ENCODE results near the gene MEIKIN. TPM values are rescaled to one million over a fixed set of nuclear protein-coding genes. Genes with fewer than 3 reads are reported as not detected.

MEIKIN gene
- total and polyA plus RNA-seq, 2 of the 13 experiments (the other 11 are each of a cell fraction or from before 2014, with no cell fraction given) = not detected

GRCh38 chr5:131795879-131796792 is 149.3 kb downstream of the MEIKIN start (continued):
- TF ChIP-seq EZH2 (conservative IDR thresholded peaks at IDR 0.05; ENCODE audit: low read depth, low read length) (no peak), HOXD1 (CRISPR knock-in tag; IDR thresholded peaks at IDR 0.05) (no peak), CHCHD3 (CRISPR knock-in tag; IDR thresholded peaks at IDR 0.05) (no peak), NCOA1 (CRISPR knock-in tag; IDR thresholded peaks at IDR 0.05) (no peak), CERS6 (CRISPR knock-in tag; IDR thresholded peaks at IDR 0.05) (no peak), KDM3A (CRISPR knock-in tag; IDR thresholded peaks at IDR 0.05; ENCODE audit: low read depth) (no peak), RARG (CRISPR knock-in tag; IDR thresholded peaks at IDR 0.05; ENCODE audit: low read depth) (no peak), ZNF143 (CRISPR knock-in tag; IDR thresholded peaks at IDR 0.05) (no peak; the same call in 1 of the 2 replicates), CREM (IDR thresholded peaks at IDR 0.05) (no peak), CREM (CRISPR knock-in tag; IDR thresholded peaks at IDR 0.05) (no peak), MTF1 (CRISPR knock-in tag; IDR thresholded peaks at IDR 0.05) (no peak), ARNTL (CRISPR knock-in tag; IDR thresholded peaks at IDR 0.05) (no peak), AGO2 (optimal IDR thresholded peaks at IDR 0.05; ENCODE audit: low read depth, low read length) (peak; percentile 66), ATF7-NPFF (CRISPR knock-in tag; IDR thresholded peaks at IDR 0.05; ENCODE audit: low read depth) (peak; percentile 11; the same call in 1 of the 2 replicates), PCBP2 (optimal IDR thresholded peaks at IDR 0.05; ENCODE audit: low read depth, low read length, poor library complexity, severe bottlenecking) (no peak), BRD4 (CRISPR knock-in tag; IDR thresholded peaks at IDR 0.05) (no peak), IKZF4 (CRISPR knock-in tag; IDR thresholded peaks at IDR 0.05; ENCODE audit: borderline replicate concordance, low read depth, not compliant biosample characterization) (no peak), ZNF768 (CRISPR knock-in tag; IDR thresholded peaks at IDR 0.05) (no peak)
- TF ChIP-seq, protein P1, sequence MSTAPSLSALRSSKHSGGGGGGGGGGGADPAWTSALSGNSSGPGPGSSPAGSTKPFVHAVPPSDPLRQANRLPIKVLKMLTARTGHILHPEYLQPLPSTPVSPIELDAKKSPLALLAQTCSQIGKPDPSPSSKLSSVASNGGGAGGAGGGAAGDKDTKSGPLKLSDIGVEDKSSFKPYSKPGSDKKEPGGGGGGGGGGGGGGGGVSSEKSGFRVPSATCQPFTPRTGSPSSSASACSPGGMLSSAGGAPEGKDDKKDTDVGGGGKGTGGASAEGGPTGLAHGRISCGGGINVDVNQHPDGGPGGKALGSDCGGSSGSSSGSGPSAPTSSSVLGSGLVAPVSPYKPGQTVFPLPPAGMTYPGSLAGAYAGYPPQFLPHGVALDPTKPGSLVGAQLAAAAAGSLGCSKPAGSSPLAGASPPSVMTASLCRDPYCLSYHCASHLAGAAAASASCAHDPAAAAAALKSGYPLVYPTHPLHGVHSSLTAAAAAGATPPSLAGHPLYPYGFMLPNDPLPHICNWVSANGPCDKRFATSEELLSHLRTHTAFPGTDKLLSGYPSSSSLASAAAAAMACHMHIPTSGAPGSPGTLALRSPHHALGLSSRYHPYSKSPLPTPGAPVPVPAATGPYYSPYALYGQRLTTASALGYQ (CRISPR knock-in tag; IDR thresholded peaks at IDR 0.05) = no peak
- TF ChIP-seq, protein P2, sequence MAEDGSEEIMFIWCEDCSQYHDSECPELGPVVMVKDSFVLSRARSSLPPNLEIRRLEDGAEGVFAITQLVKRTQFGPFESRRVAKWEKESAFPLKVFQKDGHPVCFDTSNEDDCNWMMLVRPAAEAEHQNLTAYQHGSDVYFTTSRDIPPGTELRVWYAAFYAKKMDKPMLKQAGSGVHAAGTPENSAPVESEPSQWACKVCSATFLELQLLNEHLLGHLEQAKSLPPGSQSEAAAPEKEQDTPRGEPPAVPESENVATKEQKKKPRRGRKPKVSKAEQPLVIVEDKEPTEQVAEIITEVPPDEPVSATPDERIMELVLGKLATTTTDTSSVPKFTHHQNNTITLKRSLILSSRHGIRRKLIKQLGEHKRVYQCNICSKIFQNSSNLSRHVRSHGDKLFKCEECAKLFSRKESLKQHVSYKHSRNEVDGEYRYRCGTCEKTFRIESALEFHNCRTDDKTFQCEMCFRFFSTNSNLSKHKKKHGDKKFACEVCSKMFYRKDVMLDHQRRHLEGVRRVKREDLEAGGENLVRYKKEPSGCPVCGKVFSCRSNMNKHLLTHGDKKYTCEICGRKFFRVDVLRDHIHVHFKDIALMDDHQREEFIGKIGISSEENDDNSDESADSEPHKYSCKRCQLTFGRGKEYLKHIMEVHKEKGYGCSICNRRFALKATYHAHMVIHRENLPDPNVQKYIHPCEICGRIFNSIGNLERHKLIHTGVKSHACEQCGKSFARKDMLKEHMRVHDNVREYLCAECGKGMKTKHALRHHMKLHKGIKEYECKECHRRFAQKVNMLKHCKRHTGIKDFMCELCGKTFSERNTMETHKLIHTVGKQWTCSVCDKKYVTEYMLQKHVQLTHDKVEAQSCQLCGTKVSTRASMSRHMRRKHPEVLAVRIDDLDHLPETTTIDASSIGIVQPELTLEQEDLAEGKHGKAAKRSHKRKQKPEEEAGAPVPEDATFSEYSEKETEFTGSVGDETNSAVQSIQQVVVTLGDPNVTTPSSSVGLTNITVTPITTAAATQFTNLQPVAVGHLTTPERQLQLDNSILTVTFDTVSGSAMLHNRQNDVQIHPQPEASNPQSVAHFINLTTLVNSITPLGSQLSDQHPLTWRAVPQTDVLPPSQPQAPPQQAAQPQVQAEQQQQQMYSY (CRISPR knock-in tag; IDR thresholded peaks at IDR 0.05) = no peak
- TF ChIP-seq, protein P3, sequence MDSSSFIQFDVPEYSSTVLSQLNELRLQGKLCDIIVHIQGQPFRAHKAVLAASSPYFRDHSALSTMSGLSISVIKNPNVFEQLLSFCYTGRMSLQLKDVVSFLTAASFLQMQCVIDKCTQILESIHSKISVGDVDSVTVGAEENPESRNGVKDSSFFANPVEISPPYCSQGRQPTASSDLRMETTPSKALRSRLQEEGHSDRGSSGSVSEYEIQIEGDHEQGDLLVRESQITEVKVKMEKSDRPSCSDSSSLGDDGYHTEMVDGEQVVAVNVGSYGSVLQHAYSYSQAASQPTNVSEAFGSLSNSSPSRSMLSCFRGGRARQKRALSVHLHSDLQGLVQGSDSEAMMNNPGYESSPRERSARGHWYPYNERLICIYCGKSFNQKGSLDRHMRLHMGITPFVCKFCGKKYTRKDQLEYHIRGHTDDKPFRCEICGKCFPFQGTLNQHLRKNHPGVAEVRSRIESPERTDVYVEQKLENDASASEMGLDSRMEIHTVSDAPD (CRISPR knock-in tag; IDR thresholded peaks at IDR 0.05) = no peak
